Right cardiac atrium (tissue), 5 donors: ENCODE results near the gene SMG6. TPM values are rescaled to one million over a fixed set of nuclear protein-coding genes. Genes with fewer than 3 reads are reported as not detected.
"Not testable (repeated sequence)": the region's sequence is repeated elsewhere in the genome, so short reads cannot be mapped to it uniquely, and the experiment has no call there.

Experiments
- ATAC-seq, 2 donors: fragments of 200-7000 bp; cut with Tn5 transposase; one replicate each; pipeline versions ENCODE4 v1.8.0 to v1.9.1; 2020; ENCODE audit warnings: moderate library complexity in 2 of 2, mild to moderate bottlenecking in 1 of 2
- DNase-seq, 3 donors: peaks; one replicate each; pipeline ENCODE4 v3.0.0-alpha.2; 2020
- H3K27ac ChIP-seq: one replicate; pipeline ENCODE4 v1.5.1; 2013; ENCODE audit warnings: mild to moderate bottlenecking, low read length, control low read depth, moderate library complexity
- H3K27me3 ChIP-seq: one replicate; pipeline ENCODE4 v1.6.1; 2013; ENCODE audit not compliant: control insufficient read depth, insufficient read depth
- H3K4me1 ChIP-seq: one replicate; pipeline ENCODE4 v1.6.1; 2013; ENCODE audit warnings: low read length; ENCODE audit not compliant: control insufficient read depth, insufficient read depth
- H3K4me3 ChIP-seq: one replicate; pipeline ENCODE4 v1.5.1; 2013; ENCODE audit warnings: low read length, control low read depth
- H3K9me3 ChIP-seq: one replicate; pipeline ENCODE4 v1.6.1; 2013; ENCODE audit warnings: low read length; ENCODE audit not compliant: control insufficient read depth
- WGBS: extraction: QIAGEN DNeasy Blood & Tissue Kit; methylation state at CpG from one replicate; pipeline ENCODE4 v1.1.7; 2013; 5-methylcytosine and 5-hydroxymethylcytosine counted together
- intact Hi-C, 4 donors: fragments of 100-400 bp; cut with DNase I; formaldehyde crosslinking; loops; one replicate each; pipeline versions ENCODE4 v1.11.0 to v1.14.0; 2022 to 2023
- polyA plus RNA-seq: library from polyadenylated mRNA; stranded (reverse); fragments of 200-250 nt; gene quantifications from one replicate; pipeline ENCODE4 v1.2.3, GENCODE V29; 2013
- total RNA-seq, 4 donors: library from RNA; stranded (reverse); fragmentation: NEBNext Ultra II Directional; extraction: Animal tissue kit (Norgen Biotek cat#: 25700); gene quantifications; one replicate each; pipeline ENCODE4 v1.2.1, GENCODE V29; 2021
- donor health status: healthy with polysubstance abuse.
- donor health status: DM: no; HTN: yes; CAD: no.
- donor health status: DM: no; HTN: no; CAD: no.
- donor health status: DM: no; HTN: yes; CAD: no; lungs with severe emphysema.
- donor health status: DM: yes; HTN: yes; CAD: no.

Gene SMG6
- total and polyA plus RNA-seq, 5 donors = 18.7 to 36.0 (median 27.6) TPM

- DNase-seq = peak; percentile 55 to 80 (median 79)
- WGBS = 42% methylated on average over 8 of the region's 8 CpGs
- intact Hi-C loops = loop anchor here in 1 of 4 donors (10.0 kb wide), 1 partner anchor 46 kb away; no protein-coding TSS in a partner anchor
- Histone ChIP-seq H3K27me3 (no peaks in the 10 kb centered on the region), H3K4me3 (no peak overlapping the region), H3K27ac (no peak overlapping the region), H3K9me3 (no peaks in the 10 kb centered on the region), H3K4me1 (no peaks in the 10 kb centered on the region)
- ATAC-seq = peak in 1 of 2 donors; percentile 58
These were observed 282.9 kb downstream of the SMG6 start for GRCh38 chr17:2020721-2021120.

GRCh38 chr17:2019723-2020122 is 283.9 kb downstream of the SMG6 start:
- ATAC-seq (no peak), DNase-seq (peak in 1 of 3 donors; percentile 13)
- 77% methylated on average over 8 of the region's 8 CpGs for WGBS
- no peak overlapping the region for H3K27ac ChIP-seq
- H3K9me3 ChIP-seq = no peaks in the 10 kb centered on the region
- no peaks in the 10 kb centered on the region for H3K27me3 ChIP-seq
- H3K4me1 ChIP-seq = no peaks in the 10 kb centered on the region
- H3K4me3 ChIP-seq = no peak overlapping the region
- intact Hi-C loops = loop anchor here in 1 of 4 donors (10.0 kb wide), 1 partner anchor 45 kb away; no protein-coding TSS in a partner anchor

DNA sequence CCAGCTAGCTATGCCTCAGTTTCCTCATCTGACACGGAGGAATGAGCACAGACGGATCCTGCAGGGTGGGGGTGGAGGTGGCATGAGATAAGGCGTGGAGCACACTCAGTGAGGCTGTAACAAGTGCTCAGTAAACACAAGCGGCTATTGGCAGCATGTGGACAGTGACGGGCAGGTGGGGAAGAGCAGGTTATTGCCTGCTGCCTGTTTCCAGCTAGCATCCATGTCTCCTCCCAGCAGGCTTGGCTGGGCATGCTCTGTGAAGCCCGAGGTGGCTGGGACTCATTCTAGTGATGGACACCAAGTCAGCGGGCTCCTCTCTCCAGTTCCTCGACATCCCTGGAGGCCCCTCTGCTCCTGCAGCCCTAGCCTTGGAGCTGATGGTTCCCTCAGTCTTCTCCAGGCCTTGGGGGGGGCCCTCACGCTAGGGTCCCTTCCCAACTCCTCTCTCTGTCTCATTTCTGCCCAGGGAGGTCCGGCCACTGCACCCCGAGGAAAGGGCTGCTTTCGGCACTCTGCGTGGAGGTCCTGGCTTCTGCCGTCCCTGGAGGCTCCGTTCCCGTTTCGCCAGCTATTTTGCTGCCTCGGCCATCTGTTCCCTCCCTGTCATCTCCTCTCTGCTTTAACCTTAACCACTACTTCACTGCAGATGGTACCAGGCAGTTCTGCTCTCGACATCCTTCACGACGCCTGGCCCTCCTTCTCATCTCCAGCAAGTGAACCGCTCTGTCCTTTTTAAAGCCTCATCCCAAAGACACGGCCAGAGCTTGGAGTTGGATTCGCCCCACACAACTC is 284.7 kb downstream of the SMG6 start:
- H3K4me3 ChIP-seq = no peak overlapping the region
- intact Hi-C loops = no loop called here
- H3K27me3 ChIP-seq = no peaks in the 10 kb centered on the region
- WGBS = 76% methylated on average over 24 of the region's 24 CpGs
- no peaks in the 10 kb centered on the region for H3K9me3 ChIP-seq
- DNase-seq = peak in 1 of 3 donors; percentile 15
- no peaks in the 10 kb centered on the region for H3K4me1 ChIP-seq
- H3K27ac ChIP-seq = no peak overlapping the region
- no peak for ATAC-seq

DNA sequence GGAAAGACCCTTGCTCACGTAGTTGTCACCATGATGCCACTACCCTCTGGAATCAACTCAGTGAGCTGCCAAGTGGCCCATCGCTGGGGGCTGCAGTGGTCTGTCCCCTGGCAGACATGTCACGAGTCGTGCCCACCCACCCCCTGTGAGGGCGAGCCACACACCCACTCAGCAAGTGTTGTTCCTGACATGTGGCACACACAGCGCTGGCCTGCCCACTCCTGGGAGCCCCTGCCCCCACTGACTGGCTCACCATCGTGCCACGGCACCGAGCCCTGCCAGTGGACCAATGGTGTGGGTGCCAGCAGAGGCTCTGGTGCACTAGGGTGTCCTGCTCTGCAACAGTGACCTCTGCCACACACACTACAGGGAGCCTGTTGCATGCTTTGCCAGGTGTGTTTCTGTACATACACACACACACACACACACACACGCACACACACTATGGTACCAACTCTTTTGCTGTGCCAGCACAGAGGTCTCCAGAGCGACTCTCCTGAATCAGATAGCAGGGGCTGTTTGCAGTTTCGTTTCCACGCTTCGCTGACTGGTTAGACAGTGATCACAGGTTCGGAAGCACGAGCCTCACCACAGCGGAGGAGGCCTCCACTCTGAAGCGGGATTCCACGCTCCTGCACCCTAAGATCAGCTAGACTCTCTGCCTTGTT is 286.2 kb downstream of the SMG6 start:
- no peak for ATAC-seq
- Histone ChIP-seq H3K9me3 (no peaks in the 10 kb centered on the region), H3K4me1 (no peaks in the 10 kb centered on the region), H3K4me3 (no peak overlapping the region), H3K27ac (no peak overlapping the region), H3K27me3 (no peaks in the 10 kb centered on the region)
- intact Hi-C loops = no loop called here
- WGBS = 87% methylated on average over 19 of the region's 19 CpGs
- DNase-seq = no peak

DNA sequence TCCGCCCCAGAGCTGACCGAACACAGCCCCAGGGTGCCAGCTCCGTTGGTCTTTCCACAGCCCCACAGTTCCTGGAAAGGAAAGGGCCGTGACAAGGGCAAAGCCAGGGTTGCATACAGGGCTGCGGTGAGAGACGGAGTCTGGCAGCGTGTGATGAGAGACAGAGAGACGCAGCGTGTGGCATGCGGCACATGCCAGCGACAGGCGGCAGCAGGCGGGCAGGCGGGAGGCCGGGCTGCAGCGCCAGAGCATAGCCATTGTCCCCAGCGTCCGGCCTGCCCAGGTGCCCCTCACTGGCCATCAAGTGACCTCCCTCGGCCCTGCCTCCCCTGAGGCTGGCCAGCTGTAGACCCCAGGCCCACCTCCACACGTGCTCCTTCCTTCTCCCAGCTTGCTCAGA is 287.1 kb downstream of the SMG6 start:
- 90% methylated on average over 20 of the region's 20 CpGs for WGBS
- Histone ChIP-seq H3K4me1 (peaks cover 3% of the 10 kb centered on the region), H3K4me3 (no peak overlapping the region), H3K27ac (no peak overlapping the region), H3K9me3 (no peaks in the 10 kb centered on the region), H3K27me3 (no peaks in the 10 kb centered on the region)
- ATAC-seq = no peak
- intact Hi-C loops = no loop called here
- DNase-seq = peak in 1 of 3 donors; percentile 24

- no peaks in the 10 kb centered on the region for H3K9me3 ChIP-seq
- H3K27ac ChIP-seq = no peak overlapping the region
- no peaks in the 10 kb centered on the region for H3K27me3 ChIP-seq
- H3K4me1 ChIP-seq = peaks cover 3% of the 10 kb centered on the region
- ATAC-seq = no peak
- intact Hi-C loops = no loop called here
- 77% methylated on average over 14 of the region's 14 CpGs for WGBS
- peak in 1 of 3 donors; percentile 20 for DNase-seq
- H3K4me3 ChIP-seq = no peak overlapping the region
These were observed 288.3 kb downstream of the SMG6 start for GRCh38 chr17:2015314-2015713.

DNA sequence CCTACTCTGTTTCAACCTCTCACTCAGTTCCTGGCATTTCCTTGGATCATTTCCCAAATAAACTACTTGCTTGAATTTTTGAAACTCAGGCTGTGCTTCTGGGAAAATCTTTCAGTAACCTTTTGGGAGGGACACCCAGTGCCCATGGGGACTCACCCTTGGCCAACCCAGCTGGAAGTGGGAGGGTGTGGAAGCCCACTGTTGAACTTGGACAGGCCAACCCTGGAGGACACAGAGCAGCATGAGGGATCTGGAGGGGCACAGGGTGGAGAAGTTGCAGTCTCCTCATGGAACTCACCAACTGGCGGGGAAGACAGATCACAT is 289.6 kb downstream of the SMG6 start:
- no peak overlapping the region for H3K4me3 ChIP-seq
- no peak for DNase-seq
- ATAC-seq = peak; percentile 46 to 55
- H3K4me1 ChIP-seq = peaks cover 3% of the 10 kb centered on the region
- 100% methylated on average over 1 of the region's 1 CpG for WGBS
- H3K27ac ChIP-seq = no peak overlapping the region
- no peaks in the 10 kb centered on the region for H3K27me3 ChIP-seq
- intact Hi-C loops = no loop called here
- no peaks in the 10 kb centered on the region for H3K9me3 ChIP-seq

DNA sequence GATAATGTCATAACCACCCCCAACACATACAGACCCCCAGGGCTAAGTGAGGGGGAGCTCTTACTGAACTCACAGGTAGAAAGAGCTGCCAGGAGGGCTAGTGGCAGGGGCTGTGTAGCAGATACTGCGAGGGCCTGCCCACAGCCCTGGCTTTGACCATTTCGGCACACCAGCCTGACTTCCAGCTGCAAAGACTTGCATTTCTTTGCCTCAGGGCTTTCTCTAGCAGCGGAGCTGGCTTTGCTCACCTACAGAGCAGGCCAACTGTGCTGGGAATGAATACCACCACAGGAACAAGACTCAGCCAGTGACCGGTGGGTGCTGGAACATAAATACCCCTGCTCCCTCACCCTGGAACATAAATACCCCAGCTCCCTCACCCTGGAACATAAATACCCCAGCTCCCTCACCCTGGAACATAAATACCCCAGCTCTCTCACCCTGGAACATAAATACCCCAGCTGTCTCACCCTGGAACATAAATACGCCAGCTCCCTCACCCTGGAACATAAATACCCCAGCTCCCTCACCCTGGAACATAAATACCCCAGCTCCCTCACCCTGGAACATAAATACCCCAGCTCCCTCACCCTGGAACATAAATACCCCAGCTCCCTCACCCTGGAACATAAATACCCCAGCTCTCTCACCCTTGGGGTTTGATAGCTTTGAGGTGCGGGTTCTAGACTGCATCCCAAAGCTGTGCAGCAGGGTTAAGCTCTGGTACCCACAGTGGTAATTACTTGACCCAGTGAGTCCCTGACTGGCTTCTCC is 290.2 kb downstream of the SMG6 start:
- not testable (repeated sequence) for DNase-seq
- peak in 1 of 2 donors; percentile 5 for ATAC-seq

GRCh38 chr17:2012499-2012898 is 291.1 kb downstream of the SMG6 start:
- no peak for DNase-seq
- no peak overlapping the region for H3K27ac ChIP-seq
- no peak for ATAC-seq
- no peaks in the 10 kb centered on the region for H3K9me3 ChIP-seq
- H3K27me3 ChIP-seq = no peaks in the 10 kb centered on the region
- H3K4me1 ChIP-seq = peaks cover 3% of the 10 kb centered on the region
- no peak overlapping the region for H3K4me3 ChIP-seq
- intact Hi-C loops = no loop called here
- 92% methylated on average over 4 of the region's 4 CpGs for WGBS

More for the DNA sequence above, 290.2 kb downstream of the SMG6 start:
- H3K4me1 ChIP-seq, H3K9me3 ChIP-seq, H3K4me3 ChIP-seq, H3K27me3 ChIP-seq, intact Hi-C loops, H3K27ac ChIP-seq: not testable (repeated sequence)
- WGBS = 96% methylated on average over 6 of the region's 6 CpGs

- H3K4me1 ChIP-seq = peaks cover 3% of the 10 kb centered on the region
These were observed 291.9 kb downstream of the SMG6 start for GRCh38 chr17:2011411-2012371.

More at GRCh38 chr17:2011411-2012371, 291.9 kb downstream of the SMG6 start:
- DNase-seq (peak in 2 of 3 donors; percentile 48 to 72), ATAC-seq (peak; percentile 72 to 84)
- intact Hi-C loops = no loop called here
- H3K4me3 ChIP-seq = no peak overlapping the region
- H3K27ac ChIP-seq = peak overlapping the region; percentile 31
- no peaks in the 10 kb centered on the region for H3K9me3 ChIP-seq
- 35% methylated on average over 24 of the region's 24 CpGs for WGBS
- no peaks in the 10 kb centered on the region for H3K27me3 ChIP-seq
